Measurements from ENCODE around the gene ZNF107. TPM values are rescaled to one million over a fixed set of nuclear protein-coding genes. Genes with fewer than 3 reads are reported as not detected.

Gene ZNF107
- total and polyA plus RNA-seq, 2 of the 13 experiments (the other 11 are each of a cell fraction or from before 2014, with no cell fraction given) = 2.5 to 5.4 TPM

GRCh38 chr7:64733550-64734240, 67.8 kb downstream of the ZNF107 start:
- in situ Hi-C loops (cut with HindIII; ENCODE audit: extremely low pct_ligation_motif_present, low pct_unique_long_range_greater_than_20kb) = no loop called here

GRCh38 chr7:64736575-64736974, 70.6 kb downstream of the ZNF107 start:
- DNase-seq (ENCODE audit: low spot score) = no peak
- Histone ChIP-seq H2AFZ (ENCODE audit: low read length) (no peak overlapping the region), H3K27me3 (ENCODE audit: control insufficient read depth in 1 of 2, insufficient read depth in 2 of 2, low read length in 2 of 2) (no peaks in the 10 kb centered on the region), H3K79me2 (ENCODE audit: insufficient read depth, low read length) (no peaks in the 10 kb centered on the region), H3K4me1 (ENCODE audit: insufficient read depth, low read length) (peaks cover 9% of the 10 kb centered on the region), H3K36me3 (replicated peaks in 1 of 2; ENCODE audit: control insufficient read depth in 1 of 2, insufficient read depth in 2 of 2, low read length in 2 of 2) (no peaks in the 10 kb centered on the region), H4K20me1 (ENCODE audit: insufficient read depth, low read length) (no peaks in the 10 kb centered on the region), H3K9me3 (ENCODE audit: low read length) (no peaks in the 10 kb centered on the region), H3K4me2 (ENCODE audit: low read depth, low read length) (no peak overlapping the region), H3K27ac (ENCODE audit: extremely low read length, insufficient read depth, low read length) (no peak overlapping the region), H3K4me3 (replicated peaks in 1 of 3; ENCODE audit: insufficient read depth in 1 of 3, low read depth in 2 of 3, low read length in 3 of 3) (no peak overlapping the region), H3K9ac (ENCODE audit: insufficient read depth, low read depth, low read length) (no peak overlapping the region)
- intact Hi-C loops (cut with micrococcal nuclease; ENCODE audit: unreplicated experiment) = no loop called here
- no TSS peak for BruUV-seq (replicated peaks)
- no peak for ATAC-seq
- FAIRE-seq = no peak
- in situ Hi-C loops (cut with HindIII; ENCODE audit: extremely low pct_ligation_motif_present, low pct_unique_long_range_greater_than_20kb) = no loop called here
- ChIA-PET CTCF (ENCODE audit: low intra/inter-chr PET ratio, low total read pairs) (no interaction called here), POLR2A (no interaction called here)
- WGBS (ENCODE audit: low lambda C conversion rate) = 63% methylated on average over 12 of the region's 20 CpGs
- TF ChIP-seq ONECUT2 (CRISPR knock-in tag; IDR thresholded peaks at IDR 0.05) (no peak), ISL2 (CRISPR knock-in tag; IDR thresholded peaks at IDR 0.05) (no peak), FOXK2 (IDR thresholded peaks at IDR 0.05) (no peak), ZNF510 (CRISPR knock-in tag; IDR thresholded peaks at IDR 0.05; ENCODE audit: low read depth) (no peak), MZF1 (CRISPR knock-in tag; IDR thresholded peaks at IDR 0.05; ENCODE audit: borderline replicate concordance) (no peak), KLF11 (CRISPR knock-in tag; IDR thresholded peaks at IDR 0.05) (no peak), TARDBP (CRISPR knock-in tag; IDR thresholded peaks at IDR 0.05) (no peak), TOPORS (CRISPR knock-in tag; IDR thresholded peaks at IDR 0.05) (no peak), TIGD3 (CRISPR knock-in tag; IDR thresholded peaks at IDR 0.05; ENCODE audit: borderline replicate concordance) (no peak), ZNF788 (CRISPR knock-in tag; IDR thresholded peaks at IDR 0.05; ENCODE audit: borderline replicate concordance) (no peak), MYNN (CRISPR knock-in tag; IDR thresholded peaks at IDR 0.05; ENCODE audit: low read depth) (no peak)

More at GRCh38 chr7:64733550-64734240, 67.8 kb downstream of the ZNF107 start:
- peaks cover 9% of the 10 kb centered on the region for H3K4me1 ChIP-seq (ENCODE audit: insufficient read depth, low read length)
- ATAC-seq = peak; percentile 51
- no peaks in the 10 kb centered on the region for H3K36me3 ChIP-seq (replicated peaks in 1 of 2; ENCODE audit: control insufficient read depth in 1 of 2, insufficient read depth in 2 of 2, low read length in 2 of 2)
- no peak overlapping the region for H2AFZ ChIP-seq (ENCODE audit: low read length)
- intact Hi-C loops (cut with micrococcal nuclease; ENCODE audit: unreplicated experiment) = no loop called here
- no peak overlapping the region; the same call in 1 of the 2 replicates for H3K4me2 ChIP-seq (ENCODE audit: low read depth, low read length)
- no peaks in the 10 kb centered on the region for H3K9me3 ChIP-seq (ENCODE audit: low read length)
- no peaks in the 10 kb centered on the region for H4K20me1 ChIP-seq (ENCODE audit: insufficient read depth, low read length)
- ChIA-PET POLR2A (no interaction called here), CTCF (ENCODE audit: low intra/inter-chr PET ratio, low total read pairs) (no interaction called here)
- no peaks in the 10 kb centered on the region for H3K27me3 ChIP-seq (ENCODE audit: control insufficient read depth in 1 of 2, insufficient read depth in 2 of 2, low read length in 2 of 2)
- FAIRE-seq = no peak
- no peak overlapping the region for H3K4me3 ChIP-seq (replicated peaks in 1 of 3; ENCODE audit: insufficient read depth in 1 of 3, low read depth in 2 of 3, low read length in 3 of 3)
- H3K9ac ChIP-seq (ENCODE audit: insufficient read depth, low read depth, low read length) = no peak overlapping the region
- TF ChIP-seq FOSL2 (CRISPR knock-in tag; IDR thresholded peaks at IDR 0.05) (peak; percentile 48; the same call in 1 of the 2 replicates), SOX6 (IDR thresholded peaks at IDR 0.05) (no peak), SOX6 (CRISPR knock-in tag; IDR thresholded peaks at IDR 0.05) (peak; percentile 15; the same call in 1 of the 2 replicates), NR2F1 (CRISPR knock-in tag; IDR thresholded peaks at IDR 0.05) (0 out of 4 replicates have a peak, but pooled peaks of 1 of the 2 experiments have one; percentile 19), GATAD1 (CRISPR knock-in tag; IDR thresholded peaks at IDR 0.05) (no peak), ZNF644 (CRISPR knock-in tag; IDR thresholded peaks at IDR 0.05; ENCODE audit: low read depth) (0 out of 2 replicates have a peak, but pooled peaks have one; percentile 9), ZMAT3 (CRISPR knock-in tag; conservative IDR thresholded peaks at IDR 0.05) (no peak), SOX5 (CRISPR knock-in tag; IDR thresholded peaks at IDR 0.05; ENCODE audit: borderline replicate concordance) (peak; percentile 43; the same call in 1 of the 2 replicates), TEAD3 (CRISPR knock-in tag; optimal IDR thresholded peaks at IDR 0.05; ENCODE audit: borderline replicate concordance) (peak; percentile 66), TCF7 (IDR thresholded peaks at IDR 0.05; ENCODE audit: low read depth) (peak; percentile 26; the same call in 1 of the 2 replicates), TCF7L2 (IDR thresholded peaks at IDR 0.05; ENCODE audit: low read depth, low read length) (no peak), CEBPB (IDR thresholded peaks at IDR 0.05; ENCODE audit: borderline replicate concordance, low read depth, low read length) (peak; percentile 37; the same call in 1 of the 2 replicates)
- no peaks in the 10 kb centered on the region for H3K79me2 ChIP-seq (ENCODE audit: insufficient read depth, low read length)
- WGBS (ENCODE audit: low lambda C conversion rate) = 32% methylated on average over 8 of the region's 8 CpGs
- DNase-seq (ENCODE audit: low spot score) = peak; percentile 13
- BruUV-seq (replicated peaks) = no TSS peak
- H3K27ac ChIP-seq (ENCODE audit: extremely low read length, insufficient read depth, low read length) = no peak overlapping the region
